Fibroblast of skin of right quadriceps (primary cell): ENCODE data around the gene KRT71.
A peak's percentile ranks its signal among the peaks of the same experiment; 100 is the strongest.

ENCODE experiments used
- DNase-seq: peaks from one replicate; pipeline ENCODE4 v3.0.0-alpha.2; 2013

The KRT71 gene

DNA sequence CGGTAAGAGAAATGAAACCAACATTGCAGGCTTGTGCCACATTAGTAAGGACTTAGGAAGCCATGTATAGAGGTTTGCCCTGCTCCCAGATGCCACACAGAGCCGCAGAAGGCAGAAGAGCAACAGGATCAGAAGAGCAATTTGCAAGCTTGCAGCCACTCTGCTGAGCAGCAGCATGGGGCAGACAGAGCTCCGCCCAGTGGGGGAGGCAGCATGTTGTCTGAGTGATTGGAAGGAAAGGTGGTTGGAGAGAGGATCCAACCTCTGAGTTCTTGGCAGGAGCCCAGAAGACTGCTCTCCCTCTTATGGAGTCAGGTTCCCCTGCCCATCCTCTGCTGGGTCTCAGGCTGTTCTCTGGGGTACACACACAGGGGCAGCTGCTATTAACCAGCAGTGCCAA lies 57.6 kb downstream of the KRT71 start:
- DNase-seq: peak; percentile 22

- DNase-seq: peak; percentile 55
These were observed 58.4 kb downstream of the KRT71 start for GRCh38 chr12:52494518-52494917.

DNA sequence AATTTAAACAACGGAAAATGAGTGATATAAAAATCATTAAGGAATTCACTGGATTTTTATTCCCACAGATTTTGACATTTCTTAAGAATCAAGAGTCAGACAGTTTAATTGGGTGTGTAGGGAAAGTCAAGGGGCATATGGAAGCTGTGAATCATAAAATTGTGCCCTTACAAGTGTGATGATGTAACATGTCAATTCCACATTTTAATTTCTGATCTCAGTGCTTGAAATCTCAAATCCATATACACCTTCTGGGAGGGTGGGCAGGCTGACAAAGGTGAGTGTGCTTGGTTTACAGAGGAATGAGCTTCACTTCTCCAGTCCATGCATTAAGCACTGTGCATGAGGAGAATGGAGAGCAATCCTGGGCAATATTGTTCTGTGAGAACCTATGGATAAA lies 58.8 kb downstream of the KRT71 start:
- DNase-seq: no peak
